ENCODE data around the gene PGRMC1. TPM values are rescaled to one million over a fixed set of nuclear protein-coding genes. Genes with fewer than 3 reads are reported as not detected.

Gene PGRMC1
- total RNA-seq, 1 donor from 2014 or later, result 31.6 TPM

Other genes starting within 250 kb of the PGRMC1 start
- not detected in 2 replicates for gene CT47C1, start 163.3 kb upstream of the PGRMC1 start, total RNA-seq
- gene KIAA1210, start 108.5 kb upstream of the PGRMC1 start, total RNA-seq, result not detected in 2 replicates
- 7.5 and 8.2 TPM in 2 replicates for gene SLC25A43, start 163.1 kb downstream of the PGRMC1 start, total RNA-seq
- 487 and 495 TPM in 2 replicates for gene SLC25A5, start 232.2 kb downstream of the PGRMC1 start, total RNA-seq

All from T-helper 2 cell treated with Interferon-gamma antibody and Interleukin-4, amounts not matched to agents 100 ng/mL and 5 ng/mL, for 36 hours (primary cell).